Upper lobe of left lung (tissue), 4 donors: ENCODE data around the gene ATG101.

ENCODE experiments used
- CTCF ChIP-seq, 6 experiments: fragments of 450-650 bp in 4 of 6; fragments of 200-600 bp in 2 of 6; sonication (generic) in 2 of 6; IDR thresholded peaks; one replicate each; pipeline ENCODE4 v1.5.1; 2016 to 2019; ENCODE audit warnings: antibody characterized with exemption in 6 of 6
- EP300 ChIP-seq, 4 donors: sonication (generic); formaldehyde crosslinking; IDR thresholded peaks; one replicate each; pipeline ENCODE4 v1.5.1; 2017; ENCODE audit warnings: antibody characterized with exemption in 4 of 4, control low read depth in 2 of 4
- POLR2A ChIP-seq, 4 donors: fragments of 450-650 bp; IDR thresholded peaks; one replicate each; pipeline ENCODE4 v1.5.1; 2016 to 2017; ENCODE audit warnings: antibody characterized with exemption in 4 of 4, mild to moderate bottlenecking in 2 of 4
- POLR2AphosphoS5 ChIP-seq, 2 donors: sonication (generic); formaldehyde crosslinking; IDR thresholded peaks; one replicate each; pipeline ENCODE4 v1.5.1; 2017; ENCODE audit warnings: antibody characterized with exemption in 2 of 2

- TF ChIP-seq CTCF (IDR thresholded peaks at IDR 0.05) (no peak), EP300 (IDR thresholded peaks at IDR 0.05) (no peak), POLR2A (IDR thresholded peaks at IDR 0.05) (no peak), POLR2AphosphoS5 (IDR thresholded peaks at IDR 0.05) (no peak)
Observed at GRCh38 chr12:52066346-52067080, 3.3 kb upstream of the ATG101 start.
